EH (cell line): Measurements from ENCODE around the gene CDH23.

Source experiments
- DNase-seq: peaks from one replicate; pipeline ENCODE4 v3.0.0-alpha.2; 2015; ENCODE audit warnings: low read depth

The CDH23 gene

DNA sequence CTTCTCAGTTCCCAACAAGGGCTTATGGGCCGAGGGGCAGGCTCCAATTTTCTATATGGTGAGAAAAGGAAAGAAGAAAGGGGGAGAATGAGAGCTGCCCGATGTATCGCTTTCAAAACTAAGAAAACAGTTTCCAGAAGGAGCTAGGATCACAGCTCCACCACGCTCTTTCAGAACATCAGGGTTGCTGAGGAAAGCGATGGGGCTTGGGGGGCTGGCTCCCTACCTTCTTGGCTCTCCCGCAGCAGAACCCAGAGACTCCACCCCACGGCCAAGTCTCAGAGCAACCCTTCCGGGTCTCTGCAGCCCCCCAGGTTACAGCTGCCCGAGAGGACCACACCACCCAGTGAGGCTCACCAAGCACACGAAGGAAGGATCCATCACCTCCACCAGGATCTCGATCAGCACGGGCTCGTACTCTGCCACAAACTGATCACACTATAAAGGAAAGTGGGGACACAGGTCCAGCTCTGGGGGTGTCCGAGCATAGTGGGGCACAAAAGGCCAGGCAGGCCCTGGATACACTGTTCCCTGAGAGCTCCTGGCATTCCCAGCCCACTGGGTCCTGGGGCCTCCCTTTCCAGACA is 422.0 kb downstream of the CDH23 start:
- no peak for DNase-seq

DNA sequence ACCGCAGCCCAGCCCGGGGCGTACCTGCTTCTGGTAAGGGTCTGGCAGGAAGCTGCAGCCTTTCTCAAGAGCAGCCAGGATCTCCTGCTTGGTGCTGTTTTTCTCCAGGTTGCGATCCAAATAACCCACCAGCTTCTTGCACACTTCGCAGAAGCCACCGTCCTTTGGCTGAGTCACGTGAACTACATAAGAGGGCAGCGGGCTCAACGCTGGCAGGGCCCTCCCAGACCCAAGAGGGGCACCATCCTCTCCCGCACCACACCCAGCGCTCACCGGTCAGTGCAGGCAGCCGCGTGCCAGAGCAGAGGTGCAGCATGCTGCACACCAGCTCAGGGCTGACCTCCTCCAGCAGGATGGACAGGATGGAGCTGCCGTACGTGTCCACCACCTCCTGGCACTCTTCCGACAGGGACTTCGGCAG is 422.7 kb downstream of the CDH23 start:
- no peak for DNase-seq

DNA sequence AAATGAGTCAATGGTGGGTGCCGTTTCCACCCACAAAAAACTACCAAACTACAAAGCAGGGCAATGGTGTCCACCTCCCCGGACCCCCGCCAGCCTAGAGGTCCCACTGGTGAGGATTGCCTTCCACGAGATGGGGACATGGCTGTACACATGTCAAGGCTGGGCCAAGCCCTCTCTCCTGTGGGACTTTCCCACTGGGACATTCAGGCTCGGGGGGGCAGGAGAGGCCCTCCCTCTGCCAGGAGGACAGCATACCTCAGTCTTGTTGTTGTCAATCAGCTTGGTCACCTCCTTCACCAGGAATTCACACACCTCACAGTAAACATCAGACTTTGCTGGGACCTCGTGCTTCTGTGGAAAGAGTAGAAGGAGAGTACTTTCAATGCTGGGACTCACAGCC is 423.3 kb downstream of the CDH23 start:
- DNase-seq, result no peak

DNA sequence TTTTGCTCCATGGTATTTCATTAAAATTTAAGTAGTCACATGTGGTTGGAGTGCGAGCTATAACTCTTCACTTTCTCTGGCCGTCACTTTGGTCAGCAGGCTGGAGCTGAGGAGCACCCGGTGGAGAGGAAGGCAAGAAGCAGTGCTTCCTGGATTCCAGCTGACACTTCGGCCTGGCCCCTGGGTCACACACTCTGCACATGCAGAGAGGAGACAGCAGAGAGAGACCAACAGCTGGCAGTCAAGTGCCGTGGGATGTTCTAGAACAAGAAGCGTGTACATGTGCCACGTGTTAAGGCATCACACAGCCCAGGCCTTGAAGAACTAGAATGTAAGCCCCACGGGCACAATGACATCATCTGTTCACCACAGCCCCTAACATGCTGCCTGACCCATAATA is 424.2 kb downstream of the CDH23 start:
- DNase-seq, result no peak

DNA sequence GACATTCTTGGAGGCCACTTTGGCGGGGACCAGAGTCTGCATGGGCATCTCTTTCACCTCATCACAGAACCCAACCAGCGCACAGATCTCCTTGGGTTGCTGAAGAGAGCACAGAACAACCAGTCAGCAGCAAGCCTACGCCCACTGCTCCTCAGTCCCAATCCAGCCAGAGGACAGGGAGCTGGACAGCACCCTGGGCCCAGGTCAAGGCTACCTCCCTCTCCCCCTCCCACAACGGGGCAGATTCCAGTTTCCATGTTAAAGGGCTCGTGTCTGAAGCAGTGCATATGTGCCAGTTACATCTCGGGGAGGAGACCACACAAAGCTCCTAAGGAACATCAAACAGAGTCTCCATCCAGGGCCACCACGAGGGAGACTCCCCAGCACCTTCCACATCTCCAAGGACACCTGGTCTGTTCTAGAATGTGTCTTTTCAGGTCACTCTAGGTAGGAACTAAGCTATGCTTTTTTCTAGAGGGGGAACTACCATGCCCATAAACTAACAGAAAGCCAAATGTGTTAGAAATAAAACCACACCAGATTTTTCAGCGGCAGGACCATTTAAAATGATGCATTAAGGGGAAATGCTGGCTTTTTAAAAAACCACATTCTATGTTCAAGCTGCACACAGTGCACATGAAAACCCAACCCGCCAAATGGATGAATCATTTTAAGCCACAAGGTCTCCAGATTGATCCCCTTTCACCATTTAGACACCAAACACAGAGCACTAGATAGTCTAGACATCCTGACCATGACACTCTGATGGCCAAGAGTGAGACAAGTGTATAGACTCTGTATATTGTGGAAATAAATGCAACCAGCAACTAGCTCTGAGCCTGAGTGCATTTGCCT is 425.4 kb downstream of the CDH23 start:
- DNase-seq, result peak; percentile 55

DNA sequence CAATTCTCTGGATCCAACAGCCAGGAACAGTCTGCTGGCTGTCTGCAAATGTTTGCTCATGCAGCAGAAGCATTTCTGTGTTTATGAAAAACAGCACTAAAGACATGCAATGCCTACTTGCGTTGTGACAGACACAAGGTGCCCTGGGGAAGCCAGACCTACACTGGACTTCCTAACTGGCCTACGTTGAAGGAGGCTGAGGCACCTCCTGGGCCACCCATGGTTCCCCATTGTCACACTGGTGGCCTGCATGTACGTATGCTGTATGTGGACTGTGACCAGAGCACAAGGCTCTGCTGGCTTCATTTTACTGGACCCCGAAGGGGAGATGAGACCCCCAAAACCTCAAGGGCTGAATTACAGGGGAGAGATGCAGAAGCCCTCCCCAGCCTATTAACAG is 426.6 kb downstream of the CDH23 start:
- DNase-seq, result no peak

DNA sequence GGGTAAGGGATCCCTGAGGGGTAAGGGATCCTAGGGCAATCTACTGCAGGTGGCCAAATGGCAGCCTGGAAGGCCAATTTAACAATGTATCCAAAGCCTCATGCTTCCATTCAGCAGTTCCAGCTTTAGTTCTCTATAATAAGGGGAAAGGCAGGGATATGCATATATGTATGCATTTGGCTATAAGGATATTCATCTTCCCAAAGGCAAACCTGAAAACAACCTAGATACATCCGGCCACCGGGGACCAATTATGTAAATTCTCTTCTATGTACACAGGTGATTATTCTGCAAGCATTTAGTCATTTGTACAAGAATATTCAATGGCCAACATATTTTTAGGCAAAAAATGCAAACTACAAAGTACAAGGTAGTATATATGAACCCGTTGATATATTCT is 427.6 kb downstream of the CDH23 start:
- no peak for DNase-seq

DNA sequence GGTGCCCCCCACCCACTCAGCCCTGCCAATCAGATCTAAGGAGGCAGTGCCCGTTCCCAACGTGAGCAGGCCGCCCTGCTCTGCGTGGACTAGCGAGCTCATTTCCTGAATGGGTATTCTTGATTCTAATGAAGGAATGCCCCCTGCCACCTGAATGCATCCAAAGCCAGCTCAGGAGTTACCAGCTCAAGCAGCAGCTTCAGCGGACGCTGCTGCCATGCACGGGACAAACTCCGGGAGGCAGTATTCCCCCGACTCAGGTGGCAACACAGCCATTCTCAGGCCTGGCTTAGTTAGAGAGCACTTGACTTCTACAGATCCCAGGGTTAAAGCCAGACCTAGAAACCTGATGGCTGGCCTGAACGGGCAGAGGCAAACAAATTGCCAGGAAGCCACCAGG is 428.5 kb downstream of the CDH23 start:
- DNase-seq, result no peak

DNA sequence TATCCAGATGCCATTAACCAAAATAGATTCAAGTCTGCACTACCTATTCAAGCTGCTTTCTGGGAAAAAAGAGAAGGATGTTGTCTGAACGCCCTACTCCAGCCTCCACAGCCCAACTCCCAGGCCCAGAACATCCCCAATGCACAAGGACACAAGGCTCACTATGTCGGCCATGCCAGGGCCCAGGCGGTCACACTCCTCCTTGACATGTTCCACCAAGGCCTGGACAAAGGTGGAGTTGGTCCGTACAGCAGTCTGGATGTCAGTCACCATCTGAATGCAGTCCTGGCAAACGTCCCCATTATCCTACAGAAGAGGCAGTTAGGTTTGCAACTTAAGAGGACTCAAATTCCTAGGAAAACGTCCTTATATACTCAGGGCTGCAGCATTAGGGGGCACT is 431.1 kb downstream of the CDH23 start:
- no peak for DNase-seq

DNA sequence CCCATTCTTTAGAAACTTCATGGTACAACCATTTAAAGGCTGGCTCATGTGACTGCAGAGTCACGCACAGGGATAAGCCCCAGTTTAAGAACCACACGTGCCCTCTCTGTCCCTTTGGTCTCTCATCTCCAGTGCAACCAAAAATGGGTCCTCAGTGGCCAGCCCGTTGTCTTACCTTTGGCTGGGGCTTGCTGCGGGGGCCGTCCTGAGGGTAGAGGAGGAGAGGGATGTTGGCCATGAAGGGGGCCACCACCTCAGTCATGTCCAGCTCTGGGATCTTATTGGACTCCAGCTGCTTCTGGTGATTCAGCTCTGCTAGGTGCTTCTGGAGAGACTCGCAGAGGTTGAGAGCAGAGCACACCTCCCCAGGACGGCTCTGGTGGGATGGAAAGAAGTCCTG is 432.0 kb downstream of the CDH23 start:
- no peak for DNase-seq

DNA sequence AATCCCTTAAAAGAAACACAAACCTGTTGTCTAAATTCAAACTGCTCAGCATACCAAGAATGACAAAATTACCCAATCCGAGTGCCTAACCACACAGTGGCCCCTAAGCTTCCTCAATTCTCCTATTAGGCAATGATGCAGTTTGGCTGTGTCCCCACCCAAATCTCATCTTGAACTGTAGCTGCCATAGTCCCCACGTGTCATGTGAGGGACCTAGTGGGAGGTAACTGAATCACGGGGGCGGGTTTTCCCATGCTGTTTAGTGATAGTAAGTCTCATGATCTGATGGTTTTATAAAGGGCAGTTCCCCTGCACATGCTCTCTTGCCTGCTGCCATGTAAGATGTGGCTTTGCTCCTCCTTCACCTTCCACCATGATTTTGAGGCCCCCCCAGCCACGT is 432.5 kb downstream of the CDH23 start:
- DNase-seq, result no peak

DNA sequence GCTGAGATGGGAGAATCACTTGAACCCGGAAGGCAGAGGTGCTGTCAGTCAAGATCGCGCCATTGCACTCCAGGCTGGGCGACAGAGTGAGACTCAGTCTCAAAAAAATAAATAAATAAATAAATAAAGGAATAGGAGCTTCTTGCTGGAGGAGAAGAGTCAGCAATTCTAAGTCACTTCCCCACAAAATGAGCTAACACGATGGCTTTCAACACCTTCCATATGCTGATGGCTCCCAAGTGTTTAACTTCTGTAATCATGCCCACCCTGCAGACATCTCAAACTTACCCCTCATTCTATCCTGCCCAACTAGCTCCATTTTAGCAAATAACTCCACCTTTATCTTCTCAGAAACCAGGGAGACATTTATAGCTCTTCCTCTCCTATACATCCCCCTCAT is 433.2 kb downstream of the CDH23 start:
- no peak for DNase-seq

DNA sequence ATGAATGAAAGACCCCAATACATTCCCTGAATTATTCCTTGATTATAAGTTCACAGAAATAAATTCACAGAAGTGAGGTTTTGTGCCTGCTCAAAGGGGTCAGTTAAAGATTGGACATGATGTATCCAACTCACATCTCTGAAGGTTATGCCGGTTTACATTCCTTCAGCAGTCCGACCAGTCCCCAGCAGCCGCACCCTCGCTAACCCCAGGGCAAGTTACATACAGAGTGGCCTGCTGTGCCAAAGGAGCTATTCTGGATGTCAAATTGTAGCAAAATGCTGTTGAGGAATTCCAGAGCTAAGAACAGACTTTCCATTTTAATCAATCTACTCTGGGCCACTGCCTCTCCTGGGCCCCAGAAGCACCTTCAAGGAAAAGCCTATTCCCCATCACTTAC is 434.0 kb downstream of the CDH23 start:
- DNase-seq, result no peak

DNA sequence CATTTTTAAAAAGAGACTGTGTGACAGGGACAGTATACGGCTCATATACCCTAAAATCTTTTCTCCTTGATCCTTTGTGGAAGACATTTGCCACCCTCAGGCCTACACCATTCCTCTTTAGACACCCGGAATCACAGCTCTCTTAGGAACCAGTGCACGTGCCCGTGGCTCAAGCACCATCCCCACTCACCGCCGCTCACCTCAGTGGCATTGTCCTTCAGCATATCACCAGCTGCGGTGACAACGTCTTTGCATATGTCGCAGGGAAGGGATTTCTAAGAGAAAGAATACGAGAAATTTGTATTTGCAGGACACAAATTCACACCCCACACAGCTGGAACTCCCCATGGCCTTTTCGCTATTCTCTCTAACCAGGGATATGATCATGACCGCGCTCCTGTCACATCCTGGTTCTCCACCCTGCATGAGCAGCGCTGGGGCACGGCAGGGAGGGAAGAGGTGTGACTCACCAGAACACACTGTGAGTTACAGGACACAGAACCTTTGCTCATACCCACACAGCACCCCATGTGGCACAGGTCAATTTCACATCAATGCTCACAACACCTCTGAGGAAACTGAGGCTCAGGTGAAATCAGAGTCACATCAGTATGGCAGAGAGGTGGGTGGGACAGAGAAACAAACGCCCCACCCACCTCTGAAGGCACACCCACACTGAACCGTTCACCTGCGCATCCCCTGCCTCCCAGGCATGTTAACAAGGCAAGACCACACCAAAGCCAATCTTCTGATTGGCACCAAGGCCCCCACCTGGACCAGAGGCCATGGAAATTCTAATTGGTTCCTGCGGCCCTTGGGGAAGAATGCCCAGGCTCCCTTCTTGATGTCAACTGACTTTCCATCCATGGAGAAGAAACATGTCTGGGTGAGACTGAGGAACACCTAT is 435.2 kb downstream of the CDH23 start:
- peak; percentile 47 for DNase-seq

DNA sequence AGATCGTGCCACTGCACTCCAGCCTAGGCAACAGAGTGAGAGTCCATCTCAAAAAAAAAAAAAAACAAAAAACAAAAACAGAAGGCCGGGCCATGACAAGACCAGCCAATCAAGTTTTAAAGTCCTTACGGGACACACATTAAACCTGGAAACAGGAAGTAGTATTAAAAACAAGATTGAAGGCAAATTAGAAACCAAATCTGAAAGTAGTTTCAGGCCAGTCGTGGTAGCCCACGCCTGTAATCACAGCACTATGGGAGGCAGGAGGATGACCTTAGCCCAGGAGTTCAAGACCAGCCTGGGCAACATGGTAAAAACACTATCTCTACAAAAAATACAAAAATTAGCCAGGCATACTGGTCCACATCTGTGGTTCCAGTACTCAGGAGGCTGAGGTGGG is 436.2 kb downstream of the CDH23 start:
- DNase-seq, result no peak

DNA sequence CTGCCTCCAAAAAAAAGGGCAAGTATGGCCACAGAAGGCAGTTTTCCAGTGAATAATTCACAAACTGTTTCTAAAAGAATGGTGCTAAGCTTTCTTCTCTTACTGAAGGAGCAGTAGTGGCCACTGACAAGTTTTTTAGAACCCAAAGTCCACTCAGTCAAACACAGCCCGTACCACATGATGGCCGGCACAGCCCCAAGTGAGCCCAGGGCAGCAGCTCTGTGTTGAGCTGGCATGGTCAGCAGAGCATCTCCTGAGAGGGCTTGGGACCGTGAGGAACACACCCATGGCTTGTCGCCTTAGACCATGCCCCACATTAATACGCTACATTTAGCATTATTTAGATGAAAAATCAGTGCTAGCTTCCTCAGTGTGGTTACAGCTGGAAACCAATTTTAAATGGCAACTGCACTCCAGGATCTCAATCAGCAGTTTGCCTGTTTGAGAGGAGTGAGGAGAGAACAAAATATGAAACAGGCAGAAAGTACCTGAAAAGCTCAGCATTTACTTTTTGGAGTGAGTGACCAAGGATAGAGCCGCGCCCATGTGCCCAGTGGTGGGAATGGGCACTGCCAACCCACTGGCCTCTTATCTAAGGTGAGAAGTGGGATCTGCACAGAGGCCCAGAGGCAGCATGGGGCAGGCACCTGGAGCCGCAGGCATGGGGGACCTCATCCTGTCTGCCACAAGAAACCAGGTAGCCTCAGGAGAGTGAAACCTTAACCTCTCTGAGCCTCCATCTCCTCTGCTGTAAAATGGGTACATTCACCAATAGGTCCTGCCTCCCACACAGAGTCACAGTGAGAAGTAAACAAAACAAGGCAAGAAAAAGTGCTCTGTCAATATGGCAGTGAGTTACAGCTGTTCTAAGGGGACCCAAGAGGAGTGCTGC is 437.0 kb downstream of the CDH23 start:
- no peak for DNase-seq

DNA sequence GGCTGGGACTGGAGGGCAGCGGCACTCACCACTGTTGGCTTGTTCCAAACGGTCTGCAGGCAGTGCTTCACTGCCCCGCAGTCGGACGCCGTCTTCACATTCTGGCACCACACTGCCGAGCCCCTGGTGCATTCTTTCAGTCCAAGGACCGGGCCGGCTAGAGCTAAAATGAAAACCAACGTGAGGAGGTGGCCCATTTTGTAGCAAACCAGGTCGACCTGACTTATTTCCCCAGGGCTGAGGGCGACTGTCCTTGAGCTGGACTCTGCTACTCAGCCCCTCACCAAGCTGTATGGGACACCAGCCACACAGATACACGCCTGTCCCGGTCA is 437.6 kb downstream of the CDH23 start:
- no peak for DNase-seq

DNA sequence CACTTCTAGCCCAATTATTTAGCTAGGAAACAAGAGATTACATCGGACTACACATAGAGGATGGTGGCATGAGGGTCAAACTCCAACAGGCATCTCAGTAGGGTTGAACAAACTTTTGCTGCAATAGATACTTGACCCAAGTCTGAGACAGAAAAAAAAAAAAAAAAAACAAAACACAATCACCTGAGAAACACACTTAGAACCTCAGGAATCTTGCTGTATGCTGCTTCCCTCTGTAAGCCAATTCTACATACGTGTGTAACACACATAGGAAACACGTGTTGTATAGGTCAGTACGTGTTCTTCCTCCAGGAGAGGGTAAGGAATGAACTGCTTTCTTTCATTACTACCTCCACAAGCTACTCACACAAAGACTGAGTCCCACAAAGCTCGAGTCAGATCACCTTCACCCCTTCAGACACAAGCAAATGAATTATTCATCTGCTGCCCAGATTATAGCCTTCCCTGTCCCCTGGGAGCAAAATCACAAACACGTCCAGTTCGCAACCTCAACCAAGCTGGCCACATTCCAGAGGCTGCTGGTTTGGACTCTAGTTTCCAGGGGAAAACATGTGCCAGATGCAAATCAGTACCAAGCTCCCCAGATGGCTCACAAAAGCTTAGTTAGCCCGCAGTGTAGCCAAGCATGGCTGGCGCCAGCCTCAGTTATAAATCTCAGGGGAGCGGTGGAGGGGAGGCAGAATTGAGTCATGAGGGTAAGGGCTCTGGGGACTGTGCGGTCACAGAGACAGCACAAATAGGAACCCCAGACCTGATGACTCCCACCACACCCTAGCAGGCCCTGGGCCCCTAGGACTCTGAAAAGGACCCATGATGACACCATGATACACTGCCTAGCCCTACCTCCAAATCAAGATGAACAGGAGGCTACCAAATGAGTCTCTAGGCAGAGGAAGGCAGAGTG is 439.2 kb downstream of the CDH23 start:
- peak; percentile 93 for DNase-seq

DNA sequence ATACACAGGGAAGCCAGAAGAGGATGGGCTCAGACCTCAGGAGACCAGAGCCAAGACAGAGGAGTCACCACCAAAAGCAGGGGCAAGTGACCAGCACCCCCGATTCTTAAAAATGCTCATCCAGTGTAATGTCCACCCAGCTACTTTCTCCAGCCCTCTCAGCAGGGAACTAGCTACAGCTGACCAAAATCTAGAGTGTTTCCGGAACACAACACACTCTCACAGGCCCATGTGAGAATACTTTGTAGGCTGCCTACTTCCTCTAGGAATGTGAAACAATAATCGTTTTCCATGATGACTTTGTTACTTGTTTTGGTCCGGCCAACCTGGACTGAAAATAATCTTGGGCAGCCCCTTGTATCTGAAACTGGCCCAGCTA is 439.9 kb downstream of the CDH23 start:
- DNase-seq, result peak; percentile 47

DNA sequence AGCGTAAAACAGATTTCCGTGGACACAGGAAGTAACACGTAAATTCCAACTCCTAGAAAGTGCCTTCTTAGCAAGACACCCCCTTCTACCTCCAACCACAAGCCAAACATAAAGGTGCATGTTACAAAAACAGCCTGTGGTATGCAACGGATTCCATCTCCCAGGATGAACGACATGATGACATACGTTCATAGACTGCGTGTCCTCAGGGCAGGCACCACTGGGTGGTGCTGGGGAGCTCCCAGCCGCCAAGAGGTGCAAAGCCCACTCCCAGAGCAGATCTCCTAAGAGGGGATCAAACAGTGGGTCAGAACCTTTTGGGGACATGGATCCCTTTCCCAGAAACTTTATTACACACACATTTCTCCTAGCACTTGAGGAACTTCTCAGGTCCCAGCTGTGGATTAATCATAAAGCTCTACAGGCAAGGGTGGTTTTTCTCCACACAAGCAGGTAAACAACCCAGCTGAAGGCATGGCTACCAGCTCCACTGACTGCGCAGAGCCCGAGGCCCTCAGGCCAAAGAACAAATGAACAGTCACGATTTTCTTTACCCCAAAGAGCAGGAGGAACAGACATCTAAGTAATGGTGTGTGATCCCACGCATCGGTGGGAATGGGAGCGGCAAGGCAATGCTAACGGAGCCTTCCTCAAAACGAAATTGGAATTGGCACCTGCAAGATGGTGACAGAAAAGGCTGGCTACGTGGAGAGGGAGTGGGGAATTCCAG is 440.5 kb downstream of the CDH23 start:
- DNase-seq, result no peak
